ENCODE measurements around the gene AFDN. TPM values are rescaled to one million over a fixed set of nuclear protein-coding genes. Genes with fewer than 3 reads are reported as not detected.

AFDN gene
- total RNA-seq, 8 experiments from 2014 or later = 18.1 to 161 (median 103) TPM

- 82 to 100% (median 98%) methylated on average over 2 to 6 of the region's 7 CpGs for whole genome bisulfite sequencing, 10 experiments
- no peak for ATAC-seq (replicated peaks in 6 of 8)
- peaks cover 0 to 9% of the 10 kb centered on the region in 2 donors for H3K4me1 ChIP-seq (replicated peaks in 1 of 2)
- no peak overlapping the region for H3K4me3 ChIP-seq
- H3K27ac ChIP-seq = no peak overlapping the region
- in situ Hi-C loops (cut with MboI; ENCODE audit: low pct_unique_long_range_greater_than_20kb in 2 of 9, low sequenced_read_pairs in 9 of 9, unreplicated experiment in 9 of 9) = no loop called here
These were observed 107.7 kb downstream of the AFDN start for GRCh38 chr6:167934426-167934864.

GRCh38 chr6:167936051-167936450 lies 109.3 kb downstream of the AFDN start:
- in situ Hi-C loops (cut with MboI; ENCODE audit: low pct_unique_long_range_greater_than_20kb in 2 of 9, low sequenced_read_pairs in 9 of 9, unreplicated experiment in 9 of 9) = no loop called here
- Histone ChIP-seq H3K4me3 (no peak overlapping the region), H3K27ac (no peak overlapping the region), H3K4me1 (replicated peaks in 1 of 2) (peaks cover 0 to 9% of the 10 kb centered on the region in 2 donors)
- WGBS, 10 experiments = 33 to 100% (median 93%) methylated on average over 1 to 2 of the region's 2 CpGs
- peak in 2 of 8 experiments; percentile 9 to 10 for ATAC-seq (replicated peaks in 6 of 8)

GRCh38 chr6:167937301-167937700 lies 110.6 kb downstream of the AFDN start:
- 90 to 100% (median 95%) methylated on average over 2 of the region's 2 CpGs; no CpG with 5 or more reads in 2 of the 10 experiments for WGBS, 10 experiments
- Histone ChIP-seq H3K4me1 (replicated peaks in 1 of 2) (peaks cover 0 to 3% of the 10 kb centered on the region in 2 donors), H3K27ac (no peak overlapping the region), H3K4me3 (no peak overlapping the region)
- in situ Hi-C loops (cut with MboI; ENCODE audit: low pct_unique_long_range_greater_than_20kb in 2 of 9, low sequenced_read_pairs in 9 of 9, unreplicated experiment in 9 of 9) = no loop called here
- no peak for ATAC-seq (replicated peaks in 6 of 8)

GRCh38 chr6:167937948-167938911 lies 111.5 kb downstream of the AFDN start:
- 0 to 100% (median 87%) methylated on average over 2 to 5 of the region's 5 CpGs; no CpG with 5 or more reads in 2 of the 10 experiments for WGBS, 10 experiments
- in situ Hi-C loops (cut with MboI; ENCODE audit: low pct_unique_long_range_greater_than_20kb in 2 of 9, low sequenced_read_pairs in 9 of 9, unreplicated experiment in 9 of 9) = no loop called here
- H3K4me1 ChIP-seq (replicated peaks in 1 of 2) = no peaks in the 10 kb centered on the region
- peak in 4 of 8 experiments; percentile 69 to 98 (median 98) for ATAC-seq (replicated peaks in 6 of 8)
- H3K4me3 ChIP-seq = no peak overlapping the region
- H3K27ac ChIP-seq = peak overlapping the region in 1 of 2 donors; percentile 35

GRCh38 chr6:167941822-167942221 lies 115.1 kb downstream of the AFDN start:
- peak in 1 of 8 experiments; percentile 42 for ATAC-seq (replicated peaks in 6 of 8)
- Histone ChIP-seq H3K4me3 (no peak overlapping the region), H3K27ac (no peak overlapping the region), H3K4me1 (replicated peaks in 1 of 2) (peaks cover 2 to 8% of the 10 kb centered on the region in 2 donors)
- WGBS, 10 experiments = 40 to 100% (median 84%) methylated on average over 1 to 3 of the region's 3 CpGs; no CpG with 5 or more reads in 2 of the 10 experiments
- in situ Hi-C loops (cut with MboI; ENCODE audit: low pct_unique_long_range_greater_than_20kb in 2 of 9, low sequenced_read_pairs in 9 of 9, unreplicated experiment in 9 of 9) = no loop called here

- in situ Hi-C loops (cut with MboI; ENCODE audit: low pct_unique_long_range_greater_than_20kb in 2 of 9, low sequenced_read_pairs in 9 of 9, unreplicated experiment in 9 of 9) = no loop called here
- 84 to 100% (median 100%) methylated on average over 1 to 4 of the region's 4 CpGs; no CpG with 5 or more reads in 2 of the 10 experiments for WGBS, 10 experiments
- no peak overlapping the region for H3K4me3 ChIP-seq
- ATAC-seq (replicated peaks in 6 of 8) = no peak
- peaks cover 2 to 21% of the 10 kb centered on the region in 2 donors for H3K4me1 ChIP-seq (replicated peaks in 1 of 2)
- no peak overlapping the region for H3K27ac ChIP-seq
These were observed 117.4 kb downstream of the AFDN start for GRCh38 chr6:167944130-167944529.

GRCh38 chr6:167946007-167946406 lies 119.3 kb downstream of the AFDN start:
- H3K4me3 ChIP-seq = no peak overlapping the region
- H3K4me1 ChIP-seq (replicated peaks in 1 of 2) = peaks cover 2 to 21% of the 10 kb centered on the region in 2 donors
- H3K27ac ChIP-seq = no peak overlapping the region
- no peak for ATAC-seq (replicated peaks in 6 of 8)
- 72 to 100% (median 91%) methylated on average over 2 to 11 of the region's 11 CpGs for WGBS, 10 experiments
- in situ Hi-C loops (cut with MboI; ENCODE audit: low pct_unique_long_range_greater_than_20kb in 2 of 9, low sequenced_read_pairs in 9 of 9, unreplicated experiment in 9 of 9) = no loop called here

GRCh38 chr6:167946604-167947003 lies 119.9 kb downstream of the AFDN start:
- in situ Hi-C loops (cut with MboI; ENCODE audit: low pct_unique_long_range_greater_than_20kb in 2 of 9, low sequenced_read_pairs in 9 of 9, unreplicated experiment in 9 of 9) = no loop called here
- WGBS, 10 experiments = 19 to 90% (median 64%) methylated on average over 2 to 5 of the region's 5 CpGs; no CpG with 5 or more reads in 1 of the 10 experiments
- no peak overlapping the region for H3K4me3 ChIP-seq
- no peak overlapping the region for H3K27ac ChIP-seq
- H3K4me1 ChIP-seq (replicated peaks in 1 of 2) = peaks cover 2 to 21% of the 10 kb centered on the region in 2 donors
- peak in 4 of 8 experiments; percentile 11 to 80 (median 55) for ATAC-seq (replicated peaks in 6 of 8)

- Histone ChIP-seq H3K4me3 (no peak overlapping the region), H3K27ac (no peak overlapping the region), H3K4me1 (replicated peaks in 1 of 2) (peaks cover 2 to 21% of the 10 kb centered on the region in 2 donors)
- 60 to 100% (median 100%) methylated on average over 1 of the region's 1 CpG for WGBS, 10 experiments
- no peak for ATAC-seq (replicated peaks in 6 of 8)
- in situ Hi-C loops (cut with MboI; ENCODE audit: low pct_unique_long_range_greater_than_20kb in 2 of 9, low sequenced_read_pairs in 9 of 9, unreplicated experiment in 9 of 9) = no loop called here
These were observed 121.0 kb downstream of the AFDN start for GRCh38 chr6:167947716-167948115.

GRCh38 chr6:167948716-167949115 lies 122.0 kb downstream of the AFDN start:
- H3K27ac ChIP-seq = no peak overlapping the region
- 56 to 100% (median 87%) methylated on average over 1 to 4 of the region's 4 CpGs; no CpG with 5 or more reads in 3 of the 10 experiments for WGBS, 10 experiments
- in situ Hi-C loops (cut with MboI; ENCODE audit: low pct_unique_long_range_greater_than_20kb in 2 of 9, low sequenced_read_pairs in 9 of 9, unreplicated experiment in 9 of 9) = no loop called here
- no peak overlapping the region for H3K4me3 ChIP-seq
- peaks cover 2 to 21% of the 10 kb centered on the region in 2 donors for H3K4me1 ChIP-seq (replicated peaks in 1 of 2)
- no peak for ATAC-seq (replicated peaks in 6 of 8)

- H3K27ac ChIP-seq = no peak overlapping the region
- WGBS, 10 experiments = 40 to 100% (median 89%) methylated on average over 1 to 6 of the region's 7 CpGs
- in situ Hi-C loops (cut with MboI; ENCODE audit: low pct_unique_long_range_greater_than_20kb in 2 of 9, low sequenced_read_pairs in 9 of 9, unreplicated experiment in 9 of 9) = no loop called here
- H3K4me3 ChIP-seq = no peak overlapping the region
- ATAC-seq (replicated peaks in 6 of 8) = no peak
- peaks cover 2 to 21% of the 10 kb centered on the region in 2 donors for H3K4me1 ChIP-seq (replicated peaks in 1 of 2)
These were observed 122.5 kb downstream of the AFDN start for GRCh38 chr6:167949121-167949684.

- Histone ChIP-seq H3K27ac (no peak overlapping the region), H3K4me3 (no peak overlapping the region), H3K4me1 (replicated peaks in 1 of 2) (peaks cover 0 to 11% of the 10 kb centered on the region in 2 donors)
- no peak for ATAC-seq (replicated peaks in 6 of 8)
- WGBS, 10 experiments = 83 to 100% (median 95%) methylated on average over 1 to 24 of the region's 29 CpGs; no CpG with 5 or more reads in 1 of the 10 experiments
- in situ Hi-C loops (cut with MboI; ENCODE audit: low pct_unique_long_range_greater_than_20kb in 2 of 9, low sequenced_read_pairs in 9 of 9, unreplicated experiment in 9 of 9) = no loop called here
These were observed 125.2 kb downstream of the AFDN start for GRCh38 chr6:167951781-167952511.

GRCh38 chr6:167952512-167952859 lies 125.8 kb downstream of the AFDN start:
- 60 to 100% (median 88%) methylated on average over 1 of the region's 1 CpG; no CpG with 5 or more reads in 3 of the 10 experiments for WGBS, 10 experiments
- in situ Hi-C loops (cut with MboI; ENCODE audit: low pct_unique_long_range_greater_than_20kb in 2 of 9, low sequenced_read_pairs in 9 of 9, unreplicated experiment in 9 of 9) = no loop called here
- no peak overlapping the region for H3K27ac ChIP-seq
- H3K4me3 ChIP-seq = no peak overlapping the region
- no peak for ATAC-seq (replicated peaks in 6 of 8)
- H3K4me1 ChIP-seq (replicated peaks in 1 of 2) = peaks cover 0 to 6% of the 10 kb centered on the region in 2 donors

Measured in motor neuron (in vitro differentiated cells).